Amniotic stem cell (primary cell): ENCODE results near the gene CCDC73.
"Not testable (repeated sequence)": the region's sequence is repeated elsewhere in the genome, so short reads cannot be mapped to it uniquely, and the experiment has no call there.

Source experiments
- DNase-seq: peaks from one replicate; lab custom pipeline; 2025; lab: John Stamatoyannopoulos, UW

CCDC73 gene

GRCh38 chr11:32792948-32793475, 1.4 kb downstream of the CCDC73 start:
- no peak for DNase-seq

- DNase-seq, result no peak
Measured at GRCh38 chr11:32792111-32792947, 2.1 kb downstream of the CCDC73 start.

GRCh38 chr11:32790916-32791315, 3.5 kb downstream of the CCDC73 start:
- no peak for DNase-seq

- DNase-seq, result no peak
Measured at GRCh38 chr11:32786811-32787210, 7.7 kb downstream of the CCDC73 start.

- DNase-seq, result no peak
Measured at GRCh38 chr11:32785262-32785661, 9.2 kb downstream of the CCDC73 start.

- DNase-seq, result no peak
Measured at GRCh38 chr11:32781721-32782120, 12.7 kb downstream of the CCDC73 start.

GRCh38 chr11:32780839-32781238, 13.6 kb downstream of the CCDC73 start:
- not testable (repeated sequence) for DNase-seq

GRCh38 chr11:32779136-32779535, 15.3 kb downstream of the CCDC73 start:
- DNase-seq, result no peak

GRCh38 chr11:32775908-32776307, 18.6 kb downstream of the CCDC73 start:
- DNase-seq, result no peak

GRCh38 chr11:32774081-32774480, 20.4 kb downstream of the CCDC73 start:
- DNase-seq, result no peak

- no peak for DNase-seq
Measured at GRCh38 chr11:32772731-32773130, 21.7 kb downstream of the CCDC73 start.

GRCh38 chr11:32761774-32762173, 32.7 kb downstream of the CCDC73 start:
- DNase-seq, result not testable (repeated sequence)

- DNase-seq, result no peak
Measured at GRCh38 chr11:32758291-32758690, 36.2 kb downstream of the CCDC73 start.

GRCh38 chr11:32753181-32753580, 41.3 kb downstream of the CCDC73 start:
- DNase-seq, result not testable (repeated sequence)

- no peak for DNase-seq
Measured at GRCh38 chr11:32752001-32752400, 42.5 kb downstream of the CCDC73 start.

- DNase-seq, result no peak
Measured at GRCh38 chr11:32751381-32751780, 43.1 kb downstream of the CCDC73 start.

- no peak for DNase-seq
Measured at GRCh38 chr11:32729976-32730375, 64.5 kb downstream of the CCDC73 start.

- DNase-seq, result no peak
Measured at GRCh38 chr11:32723332-32723731, 71.1 kb downstream of the CCDC73 start.

GRCh38 chr11:32722255-32722654, 72.2 kb downstream of the CCDC73 start:
- no peak for DNase-seq

GRCh38 chr11:32713496-32713895, 81.0 kb downstream of the CCDC73 start:
- DNase-seq, result no peak

GRCh38 chr11:32708978-32709377, 85.5 kb downstream of the CCDC73 start:
- not testable (repeated sequence) for DNase-seq

GRCh38 chr11:32706985-32707741, 87.3 kb downstream of the CCDC73 start:
- peak; percentile 2 for DNase-seq
